ENCODE measurements around the gene SUSD4.

The SUSD4 gene

GRCh38 chr1:223183268-223183862 lies 180.6 kb downstream of the SUSD4 start:
- no peak for DNase-seq (ENCODE audit: low read depth)

- no peak for DNase-seq (ENCODE audit: low read depth)
Observed at GRCh38 chr1:223180731-223181321, 183.2 kb downstream of the SUSD4 start.

- DNase-seq (ENCODE audit: low read depth), result no peak
Observed at GRCh38 chr1:223179786-223180185, 184.2 kb downstream of the SUSD4 start.

GRCh38 chr1:223179280-223179679 lies 184.7 kb downstream of the SUSD4 start:
- DNase-seq (ENCODE audit: low read depth), result no peak

GRCh38 chr1:223177681-223178080 lies 186.3 kb downstream of the SUSD4 start:
- no peak for DNase-seq (ENCODE audit: low read depth)

- no peak for DNase-seq (ENCODE audit: low read depth)
Observed at GRCh38 chr1:223176437-223176836, 187.5 kb downstream of the SUSD4 start.

GRCh38 chr1:223175633-223176032 lies 188.3 kb downstream of the SUSD4 start:
- no peak for DNase-seq (ENCODE audit: low read depth)

GRCh38 chr1:223175032-223175431 lies 188.9 kb downstream of the SUSD4 start:
- no peak for DNase-seq (ENCODE audit: low read depth)

Data from activated T-helper 1 cell treated with Interleukin-2 at 50 U/mL for 16 hours (primary cell).